NB4 (cell line): Measurements from ENCODE around the gene DHX16.

Experiments used
- DNase-seq: peaks from one replicate; pipeline ENCODE4 v3.0.0; 2010; ENCODE audit warnings: low read depth
- H3K4me3 ChIP-seq: one replicate; pipeline ENCODE4 v1.5.1; 2011; ENCODE audit warnings: mild to moderate bottlenecking, low read depth, low read length, moderate library complexity
- MYC ChIP-seq: IDR thresholded peaks from 2 replicates; pipeline ENCODE4 v1.6.1; 2011; ENCODE audit warnings: low read depth, low read length
- POLR2A ChIP-seq: IDR thresholded peaks from 2 replicates; pipeline ENCODE4 v1.6.1; 2011; ENCODE audit warnings: mild to moderate bottlenecking; ENCODE audit not compliant: insufficient read length; ENCODE audit errors: extremely low read depth
- TF ChIP-seq, protein P1 (sequence below): IDR thresholded peaks from one replicate; pipeline ENCODE4 v1.5.1; 2012; ENCODE audit warnings: low read depth, low read length
- TF ChIP-seq, protein P2 (sequence below): IDR thresholded peaks from 2 replicates; pipeline ENCODE4 v1.6.1; 2011; ENCODE audit warnings: low read depth, low read length

Gene DHX16

DNA sequence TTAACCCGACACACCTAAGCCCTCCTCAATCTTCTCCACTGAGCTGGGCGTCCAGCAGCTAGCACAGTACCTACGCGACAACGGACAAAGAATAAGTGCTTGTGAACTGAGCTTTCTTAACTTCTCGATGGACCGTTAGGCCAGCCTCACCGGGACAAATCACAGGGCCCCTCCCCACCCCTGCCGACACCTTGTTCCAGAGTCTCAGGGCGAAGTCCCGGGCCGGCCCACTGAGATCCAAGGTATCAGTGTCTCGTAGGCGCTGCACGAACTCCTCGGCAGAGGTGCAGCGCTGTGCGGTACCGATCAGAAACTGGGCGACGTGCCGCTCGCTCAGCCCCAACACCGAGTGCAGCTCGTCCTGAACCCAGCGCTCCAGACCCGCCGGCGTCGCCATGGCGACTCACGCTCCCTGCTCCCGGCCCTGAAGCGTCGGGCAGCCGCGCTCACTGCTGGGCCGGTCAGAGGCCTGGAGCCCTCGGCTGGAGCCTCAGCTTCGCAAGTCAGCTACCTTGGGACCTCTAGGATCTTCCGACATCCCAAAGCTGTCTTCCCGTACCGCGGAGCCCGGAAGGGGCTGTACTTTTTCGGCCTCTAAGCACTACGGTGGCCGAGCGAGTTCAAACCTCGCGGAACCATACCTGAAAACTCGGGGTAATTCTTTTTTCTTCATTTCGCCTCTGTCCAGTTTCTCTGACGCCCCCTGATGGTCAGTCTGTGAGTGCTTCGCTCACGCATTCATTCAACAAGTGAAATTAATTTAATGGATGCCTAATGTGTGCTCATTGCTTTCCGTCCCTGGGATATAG is at the start of gene DHX16:
DHX16 (minus strand) TSS at position 562 of the 809 bp plus-strand sequence; CDS start at position 397, 165 bp downstream.
- peak within 1 kb of the TSS; percentile 100 for H3K4me3 ChIP-seq
- DNase-seq = peak; percentile 98
- TF ChIP-seq MYC (peak; percentile 72; the same call in 1 of the 2 replicates), POLR2A (peak; percentile 63)
- TF ChIP-seq, protein P1, sequence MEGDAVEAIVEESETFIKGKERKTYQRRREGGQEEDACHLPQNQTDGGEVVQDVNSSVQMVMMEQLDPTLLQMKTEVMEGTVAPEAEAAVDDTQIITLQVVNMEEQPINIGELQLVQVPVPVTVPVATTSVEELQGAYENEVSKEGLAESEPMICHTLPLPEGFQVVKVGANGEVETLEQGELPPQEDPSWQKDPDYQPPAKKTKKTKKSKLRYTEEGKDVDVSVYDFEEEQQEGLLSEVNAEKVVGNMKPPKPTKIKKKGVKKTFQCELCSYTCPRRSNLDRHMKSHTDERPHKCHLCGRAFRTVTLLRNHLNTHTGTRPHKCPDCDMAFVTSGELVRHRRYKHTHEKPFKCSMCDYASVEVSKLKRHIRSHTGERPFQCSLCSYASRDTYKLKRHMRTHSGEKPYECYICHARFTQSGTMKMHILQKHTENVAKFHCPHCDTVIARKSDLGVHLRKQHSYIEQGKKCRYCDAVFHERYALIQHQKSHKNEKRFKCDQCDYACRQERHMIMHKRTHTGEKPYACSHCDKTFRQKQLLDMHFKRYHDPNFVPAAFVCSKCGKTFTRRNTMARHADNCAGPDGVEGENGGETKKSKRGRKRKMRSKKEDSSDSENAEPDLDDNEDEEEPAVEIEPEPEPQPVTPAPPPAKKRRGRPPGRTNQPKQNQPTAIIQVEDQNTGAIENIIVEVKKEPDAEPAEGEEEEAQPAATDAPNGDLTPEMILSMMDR = peak; percentile 92
- TF ChIP-seq, protein P2, sequence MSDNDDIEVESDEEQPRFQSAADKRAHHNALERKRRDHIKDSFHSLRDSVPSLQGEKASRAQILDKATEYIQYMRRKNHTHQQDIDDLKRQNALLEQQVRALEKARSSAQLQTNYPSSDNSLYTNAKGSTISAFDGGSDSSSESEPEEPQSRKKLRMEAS = peak; percentile 56

DNA sequence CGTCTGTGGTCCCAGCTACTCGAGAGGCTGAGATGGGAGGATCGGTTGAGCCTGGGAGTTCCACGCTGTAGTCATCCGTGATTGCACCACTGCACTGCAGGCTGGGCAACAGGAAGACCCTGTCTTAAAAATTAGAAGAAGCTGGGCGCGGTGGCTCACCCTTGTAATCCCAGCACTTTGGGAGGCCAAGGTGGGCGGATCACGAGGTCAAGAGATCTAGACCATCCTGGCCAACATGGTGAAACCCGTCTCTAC is 49.1 kb upstream of the DHX16 start:
- peak overlapping the region; percentile 94 for H3K4me3 ChIP-seq
- peak; percentile 66 for DNase-seq

DNA sequence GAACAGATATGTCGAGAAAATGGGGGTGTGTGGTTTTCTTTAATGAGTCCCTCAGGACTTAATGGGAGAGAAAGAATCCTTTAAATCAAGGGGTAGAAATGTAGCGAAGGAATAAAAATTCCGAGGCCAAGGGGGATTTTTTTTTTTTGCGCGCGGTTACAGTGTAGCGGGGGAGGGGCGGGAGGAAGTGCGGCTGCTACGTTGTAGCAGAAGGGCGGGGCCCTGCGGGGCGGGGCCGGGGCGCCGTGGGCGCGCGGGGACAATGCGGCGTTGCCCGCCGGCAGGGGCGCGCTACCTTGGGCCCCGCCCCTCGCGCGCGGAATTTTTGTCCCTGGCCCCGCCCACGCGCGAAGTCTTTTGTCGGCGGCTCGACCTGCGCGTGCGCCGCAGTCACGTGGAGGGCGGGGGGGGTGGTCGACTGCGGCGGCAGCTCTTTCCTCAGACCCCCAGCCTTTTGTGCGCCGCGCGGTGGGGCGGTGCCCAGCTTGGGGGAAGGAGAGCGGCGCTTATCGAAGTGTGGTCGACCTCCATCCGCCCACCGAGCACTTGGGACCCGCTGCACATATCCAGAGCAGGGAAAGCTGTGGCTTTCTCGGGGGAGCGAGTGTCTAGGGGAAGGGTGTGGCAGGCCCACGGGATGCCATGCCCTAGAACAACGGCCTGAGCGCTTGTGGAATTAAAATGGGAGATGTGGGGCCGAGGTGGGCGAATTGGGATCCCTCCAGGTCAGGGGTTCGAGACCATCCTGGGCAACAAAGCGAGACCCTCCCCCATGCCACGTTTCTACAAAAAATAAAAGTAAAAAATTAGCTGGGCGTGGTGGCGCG is 48.6 kb upstream of the DHX16 start:
- TF ChIP-seq, protein P1 = peak; percentile 15
- TF ChIP-seq, protein P2 = peak; percentile 79
- TF ChIP-seq POLR2A (peak; percentile 37), MYC (no peak; the same call in 1 of the 2 replicates)
- peak overlapping the region; percentile 100 for H3K4me3 ChIP-seq
- DNase-seq = peak; percentile 91

DNA sequence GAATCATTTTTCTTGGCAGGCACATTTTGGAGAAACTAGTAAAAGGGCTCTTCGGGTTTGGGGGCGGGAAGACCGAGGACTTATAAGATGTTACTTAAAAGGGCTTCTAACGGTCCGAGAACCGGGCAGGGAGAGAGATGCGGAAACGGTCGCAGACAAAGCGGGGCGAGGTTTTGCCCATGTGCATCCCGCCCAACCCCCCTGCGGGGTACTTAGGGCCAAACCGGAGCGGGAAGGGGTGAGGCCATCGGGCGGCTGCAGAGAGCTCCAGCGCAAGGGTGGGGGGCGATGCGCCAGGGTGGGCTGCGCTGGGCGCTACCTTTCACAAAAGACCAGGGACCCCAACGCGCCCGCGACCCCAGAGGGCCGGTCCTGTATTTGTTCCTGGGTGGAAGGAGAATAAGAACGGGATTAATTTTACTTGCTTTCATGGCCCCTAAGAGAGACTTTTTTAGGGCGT is 48.0 kb upstream of the DHX16 start:
- DNase-seq = peak; percentile 90
- peak overlapping the region; percentile 100 for H3K4me3 ChIP-seq
- TF ChIP-seq, protein P1 = no peak
- TF ChIP-seq MYC (peak; percentile 60), POLR2A (no peak)
- TF ChIP-seq, protein P2 = no peak

DNA sequence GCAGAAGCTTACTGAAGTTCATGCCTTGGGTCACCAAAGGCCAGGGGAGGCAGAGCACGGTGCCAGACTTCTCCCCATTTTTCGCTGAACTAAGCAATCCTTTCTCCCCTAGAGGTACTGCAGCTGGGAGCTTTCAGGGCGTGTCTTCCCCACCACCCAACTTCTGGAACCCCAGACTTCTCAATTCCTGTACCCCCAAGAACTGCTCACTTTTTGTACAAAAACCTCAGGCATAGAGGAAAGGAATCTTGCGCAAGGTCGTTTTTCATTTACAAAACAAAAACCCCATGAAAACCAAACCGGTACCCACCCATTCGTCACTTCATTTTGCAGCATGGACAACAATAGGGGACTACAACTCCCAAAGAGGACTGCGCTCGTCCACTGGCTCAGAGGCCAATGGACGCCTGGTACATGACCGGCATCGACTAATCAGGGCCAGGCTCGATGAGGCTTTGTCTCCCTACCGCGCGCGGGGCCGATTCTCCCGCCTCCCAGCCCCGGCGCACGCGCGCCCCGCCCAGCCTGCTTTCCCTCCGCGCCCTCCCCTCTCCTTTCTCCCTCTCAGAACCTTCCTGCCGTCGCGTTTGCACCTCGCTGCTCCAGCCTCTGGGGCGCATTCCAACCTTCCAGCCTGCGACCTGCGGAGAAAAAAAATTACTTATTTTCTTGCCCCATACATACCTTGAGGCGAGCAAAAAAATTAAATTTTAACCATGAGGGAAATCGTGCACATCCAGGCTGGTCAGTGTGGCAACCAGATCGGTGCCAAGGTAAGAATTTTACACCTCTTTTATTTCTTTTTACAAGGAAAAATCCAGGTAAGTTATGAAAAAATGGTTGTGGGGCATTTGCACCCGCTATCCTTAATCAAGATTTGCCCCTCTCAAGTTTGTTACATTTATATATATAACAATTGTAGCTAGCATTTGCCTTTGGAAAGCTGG is 47.3 kb upstream of the DHX16 start, which contains the start of gene TUBB:
TUBB (plus strand) TSS at position 562 of the 947 bp plus-strand sequence; CDS start at position 717, 155 bp downstream.
- peak; percentile 99 for DNase-seq
- H3K4me3 ChIP-seq = peak within 1 kb of the TSS; percentile 100
- TF ChIP-seq POLR2A (peak; percentile 94), MYC (peak; percentile 77)
- TF ChIP-seq, protein P1 = no peak
- TF ChIP-seq, protein P2 = peak; percentile 60
